Measurements from ENCODE around the gene CSMD2. TPM values are rescaled to one million over a fixed set of nuclear protein-coding genes. Genes with fewer than 3 reads are reported as not detected.

CSMD2 gene
- total RNA-seq, 4 donors from 2014 or later: 0.16 to 1.00 (median 0.27) TPM; not detected in 1

DNA sequence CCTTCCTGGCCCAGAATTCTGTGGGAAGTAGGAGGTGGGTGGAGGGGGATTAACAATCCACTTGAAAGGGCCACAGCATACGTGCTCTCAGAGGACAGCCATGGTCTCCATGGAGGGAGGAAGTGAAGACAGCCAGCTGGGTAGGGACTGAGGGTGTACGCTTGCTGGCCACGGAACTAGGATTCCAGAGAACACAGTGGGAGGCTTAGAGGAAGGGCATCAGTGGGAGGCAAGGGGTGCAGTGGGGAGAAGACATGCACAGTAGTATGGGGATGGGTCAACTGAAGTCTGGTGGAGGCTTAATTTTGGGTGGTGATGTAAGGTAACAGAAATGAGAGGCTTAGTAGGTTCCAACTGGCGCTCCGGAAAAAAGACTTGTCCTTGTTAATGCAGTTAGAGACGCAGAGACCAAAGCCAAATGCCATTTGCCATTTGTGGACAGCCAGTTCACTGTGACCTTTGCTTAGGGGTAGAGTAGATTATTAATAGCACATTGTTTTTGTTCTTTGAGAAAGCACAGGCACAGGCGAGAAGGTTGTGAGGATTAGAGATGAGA is 589.6 kb downstream of the CSMD2 start:
- no peak for DNase-seq
- Histone ChIP-seq H3K4me3 (no peak overlapping the region), H3K9me3 (no peaks in the 10 kb centered on the region), H3K36me3 (no peaks in the 10 kb centered on the region), H3K4me1 (peaks cover 0 to 15% (median 0%) of the 10 kb centered on the region in 4 donors), H3K27me3 (no peaks in the 10 kb centered on the region), H3K27ac (peak overlapping the region in 3 of 4 donors; percentile 13 to 47 (median 16))
- in situ Hi-C loops (cut with MboI; ENCODE audit: low pct_ligation_motif_present in 1 of 4, low pct_unique_long_range_greater_than_20kb in 1 of 4, low sequenced_read_pairs in 3 of 4) (no loop called here), intact Hi-C loops (cut with DNase I; ENCODE audit: low total_unique reads) (no loop called here)
- TF ChIP-seq, protein P1, sequence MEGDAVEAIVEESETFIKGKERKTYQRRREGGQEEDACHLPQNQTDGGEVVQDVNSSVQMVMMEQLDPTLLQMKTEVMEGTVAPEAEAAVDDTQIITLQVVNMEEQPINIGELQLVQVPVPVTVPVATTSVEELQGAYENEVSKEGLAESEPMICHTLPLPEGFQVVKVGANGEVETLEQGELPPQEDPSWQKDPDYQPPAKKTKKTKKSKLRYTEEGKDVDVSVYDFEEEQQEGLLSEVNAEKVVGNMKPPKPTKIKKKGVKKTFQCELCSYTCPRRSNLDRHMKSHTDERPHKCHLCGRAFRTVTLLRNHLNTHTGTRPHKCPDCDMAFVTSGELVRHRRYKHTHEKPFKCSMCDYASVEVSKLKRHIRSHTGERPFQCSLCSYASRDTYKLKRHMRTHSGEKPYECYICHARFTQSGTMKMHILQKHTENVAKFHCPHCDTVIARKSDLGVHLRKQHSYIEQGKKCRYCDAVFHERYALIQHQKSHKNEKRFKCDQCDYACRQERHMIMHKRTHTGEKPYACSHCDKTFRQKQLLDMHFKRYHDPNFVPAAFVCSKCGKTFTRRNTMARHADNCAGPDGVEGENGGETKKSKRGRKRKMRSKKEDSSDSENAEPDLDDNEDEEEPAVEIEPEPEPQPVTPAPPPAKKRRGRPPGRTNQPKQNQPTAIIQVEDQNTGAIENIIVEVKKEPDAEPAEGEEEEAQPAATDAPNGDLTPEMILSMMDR (IDR thresholded peaks at IDR 0.05): no peak
- peak in 1 of 3 donors; percentile 31 for TF ChIP-seq POLR2AphosphoS5 (IDR thresholded peaks at IDR 0.05)
- no peak for TF ChIP-seq POLR2A (IDR thresholded peaks at IDR 0.05)
- no peak for TF ChIP-seq EP300 (IDR thresholded peaks at IDR 0.05; ENCODE audit: low read depth)
- WGBS, 2 donors (ENCODE audit: low coverage in 1 of 2): 55 to 62% methylated on average over 7 of the region's 7 CpGs

DNA sequence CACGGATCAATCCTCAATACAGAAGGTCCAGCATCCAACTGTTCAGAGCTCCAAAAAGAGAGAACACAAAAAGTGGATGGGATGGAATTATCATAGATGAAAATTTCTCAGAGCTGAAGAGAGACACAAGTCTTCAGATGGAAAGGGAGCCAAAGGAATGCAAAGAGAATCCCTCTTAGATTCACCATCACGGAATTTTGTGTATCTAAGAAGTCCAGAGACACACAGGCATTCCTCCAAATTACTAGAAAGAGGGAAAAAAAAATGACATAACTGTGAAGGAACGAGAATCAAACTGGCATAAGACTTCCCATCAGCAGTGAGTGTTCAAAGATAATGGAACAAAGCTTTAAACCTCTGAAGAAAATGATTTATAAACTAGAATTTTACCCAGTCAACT is 591.4 kb downstream of the CSMD2 start:
- 54 to 55% methylated on average over 3 of the region's 3 CpGs for WGBS, 2 donors (ENCODE audit: low coverage in 1 of 2)
- Histone ChIP-seq H3K36me3 (no peaks in the 10 kb centered on the region), H3K4me3 (no peak overlapping the region), H3K9me3 (no peaks in the 10 kb centered on the region), H3K27me3 (no peaks in the 10 kb centered on the region), H3K4me1 (peaks cover 0 to 15% (median 0%) of the 10 kb centered on the region in 4 donors), H3K27ac (no peak overlapping the region)
- intact Hi-C loops (cut with DNase I; ENCODE audit: low total_unique reads) (no loop called here), in situ Hi-C loops (cut with MboI; ENCODE audit: low pct_ligation_motif_present in 1 of 4, low pct_unique_long_range_greater_than_20kb in 1 of 4, low sequenced_read_pairs in 3 of 4) (no loop called here)
- TF ChIP-seq, protein P1 (IDR thresholded peaks at IDR 0.05): no peak
- no peak for TF ChIP-seq POLR2A (IDR thresholded peaks at IDR 0.05)
- TF ChIP-seq EP300 (IDR thresholded peaks at IDR 0.05; ENCODE audit: low read depth): no peak
- no peak for TF ChIP-seq POLR2AphosphoS5 (IDR thresholded peaks at IDR 0.05)
- DNase-seq: no peak

DNA sequence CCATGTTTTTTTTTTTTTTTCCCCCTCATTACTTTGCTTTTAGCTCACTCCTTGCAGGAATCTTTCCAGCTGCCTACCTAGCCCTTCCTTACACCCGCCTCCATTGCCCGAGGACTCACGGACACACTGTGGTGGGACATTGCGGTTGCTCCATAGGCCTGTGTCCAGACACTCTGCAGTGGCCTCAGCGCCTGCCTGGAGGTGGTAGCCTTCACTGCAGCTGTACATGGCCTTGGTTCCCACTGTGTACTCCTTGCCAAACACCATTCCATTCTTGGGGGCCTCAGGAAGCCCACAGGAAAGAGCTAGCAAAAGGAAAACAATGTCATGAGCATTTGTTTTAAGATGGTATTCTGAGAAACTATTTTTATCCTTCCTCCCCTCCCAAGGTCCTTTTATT is 592.6 kb downstream of the CSMD2 start:
- Histone ChIP-seq H3K36me3 (no peaks in the 10 kb centered on the region), H3K27me3 (no peaks in the 10 kb centered on the region), H3K9me3 (no peaks in the 10 kb centered on the region), H3K4me1 (peaks cover 0 to 15% (median 0%) of the 10 kb centered on the region in 4 donors), H3K4me3 (no peak overlapping the region), H3K27ac (no peak overlapping the region)
- DNase-seq: no peak
- intact Hi-C loops (cut with DNase I; ENCODE audit: low total_unique reads): no loop called here
- in situ Hi-C loops (cut with MboI; ENCODE audit: low pct_ligation_motif_present in 1 of 4, low pct_unique_long_range_greater_than_20kb in 1 of 4, low sequenced_read_pairs in 3 of 4): no loop called here
- WGBS, 2 donors (ENCODE audit: low coverage in 1 of 2): 79% methylated on average over 5 of the region's 5 CpGs; no CpG with 5 or more reads in 1 of the 2 donors
- TF ChIP-seq, protein P1 (IDR thresholded peaks at IDR 0.05): no peak
- no peak for TF ChIP-seq EP300 (IDR thresholded peaks at IDR 0.05; ENCODE audit: low read depth)
- no peak for TF ChIP-seq POLR2A (IDR thresholded peaks at IDR 0.05)

DNA sequence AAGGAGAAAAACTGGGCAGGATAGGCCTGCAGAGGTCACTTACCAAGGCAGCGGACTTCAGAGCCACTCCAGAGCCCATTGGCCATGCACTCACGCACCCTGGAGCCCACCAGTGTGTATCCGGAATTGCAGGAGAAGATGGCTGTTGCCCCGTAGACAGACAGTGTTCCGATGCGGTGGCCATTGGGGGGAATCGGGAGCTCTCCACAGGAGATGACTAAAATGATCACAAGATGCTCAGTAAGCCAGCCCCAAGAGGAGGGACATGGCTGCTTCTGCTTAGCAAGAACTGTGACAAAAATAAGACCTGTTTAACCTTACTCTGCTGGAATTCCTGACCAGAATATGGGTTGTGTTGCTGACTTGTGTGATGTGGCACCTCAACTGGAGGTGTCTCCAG is 595.7 kb downstream of the CSMD2 start:
- no peak overlapping the region for H3K27ac ChIP-seq
- no peaks in the 10 kb centered on the region for H3K27me3 ChIP-seq
- no peak for DNase-seq
- H3K4me1 ChIP-seq: no peaks in the 10 kb centered on the region
- no peaks in the 10 kb centered on the region for H3K36me3 ChIP-seq
- in situ Hi-C loops (cut with MboI; ENCODE audit: low pct_ligation_motif_present in 1 of 4, low pct_unique_long_range_greater_than_20kb in 1 of 4, low sequenced_read_pairs in 3 of 4) (no loop called here), intact Hi-C loops (cut with DNase I; ENCODE audit: low total_unique reads) (no loop called here)
- TF ChIP-seq POLR2A (IDR thresholded peaks at IDR 0.05): no peak
- TF ChIP-seq, protein P1 (IDR thresholded peaks at IDR 0.05): no peak
- no peak for TF ChIP-seq POLR2AphosphoS5 (IDR thresholded peaks at IDR 0.05)
- no peak for TF ChIP-seq EP300 (IDR thresholded peaks at IDR 0.05; ENCODE audit: low read depth)
- H3K4me3 ChIP-seq: no peak overlapping the region
- H3K9me3 ChIP-seq: no peaks in the 10 kb centered on the region
- 90 to 96% methylated on average over 4 to 7 of the region's 7 CpGs for WGBS, 2 donors (ENCODE audit: low coverage in 1 of 2)

Measured in transverse colon (tissue), 4 donors.